ENCODE data around the gene KLHL26.

Gene KLHL26

GRCh38 chr19:18633321-18633720, 3.5 kb upstream of the KLHL26 start:
- no peak for TF ChIP-seq CTCF (IDR thresholded peaks at IDR 0.05)

DNA sequence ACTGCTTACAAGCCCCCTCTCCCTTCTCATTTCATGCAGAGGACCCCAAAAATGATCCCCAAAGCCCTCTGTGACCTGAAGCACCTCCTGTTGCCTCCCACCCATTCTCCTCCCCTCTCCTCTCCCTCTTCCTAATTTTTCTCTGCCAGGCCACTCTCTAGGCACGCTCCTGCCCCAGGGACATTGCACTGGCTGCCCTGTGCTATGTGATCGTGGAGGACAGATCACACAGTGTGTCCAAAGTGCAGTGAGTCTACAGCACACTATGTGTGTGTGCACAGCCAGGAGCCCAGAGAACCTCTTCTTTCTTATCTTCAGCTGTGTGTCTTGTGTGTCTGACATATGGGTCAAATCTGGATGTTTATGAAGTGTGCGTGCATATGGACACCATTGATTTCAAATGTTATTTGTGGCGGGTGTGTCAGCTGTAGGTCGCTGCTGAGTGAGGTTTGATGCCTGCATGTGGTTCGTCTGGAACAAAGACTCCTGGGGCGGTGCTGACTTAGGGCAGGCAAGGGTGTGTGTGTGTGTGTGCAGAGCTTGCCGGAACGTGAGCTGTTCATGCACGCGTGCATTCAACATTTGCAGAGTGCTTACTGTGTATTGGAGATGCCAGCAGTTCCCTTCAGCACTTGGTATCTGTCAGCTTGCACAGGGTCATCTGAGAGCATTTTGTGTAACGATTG, 2.1 kb upstream of the KLHL26 start:
- H3K36me3 ChIP-seq: no peaks in the 10 kb centered on the region
- peaks cover 28% of the 10 kb centered on the region for H3K27me3 ChIP-seq
- no peaks in the 10 kb centered on the region for H3K9me3 ChIP-seq
- no peak overlapping the region for H3K27ac ChIP-seq
- TF ChIP-seq CTCF (IDR thresholded peaks at IDR 0.05): no peak
- H3K4me1 ChIP-seq (ENCODE audit: control insufficient read depth in 1 of 2, insufficient read depth in 1 of 2, low read depth in 1 of 2, low read length in 1 of 2): peaks cover 6 to 19% of the 10 kb centered on the region in 2 experiments
- no peak overlapping the region for H3K4me3 ChIP-seq (ENCODE audit: low read depth in 1 of 2, low read length in 1 of 2)

More at GRCh38 chr19:18633321-18633720, 3.5 kb upstream of the KLHL26 start:
- H3K27ac ChIP-seq: no peak overlapping the region
- no peak overlapping the region for H3K4me3 ChIP-seq (ENCODE audit: low read depth in 1 of 2, low read length in 1 of 2)
- peaks cover 43% of the 10 kb centered on the region for H3K27me3 ChIP-seq
- peaks cover 6 to 19% of the 10 kb centered on the region in 2 experiments for H3K4me1 ChIP-seq (ENCODE audit: control insufficient read depth in 1 of 2, insufficient read depth in 1 of 2, low read depth in 1 of 2, low read length in 1 of 2)
- no peaks in the 10 kb centered on the region for H3K36me3 ChIP-seq
- no peaks in the 10 kb centered on the region for H3K9me3 ChIP-seq

- Histone ChIP-seq H3K27me3 (peaks cover 23% of the 10 kb centered on the region), H3K36me3 (no peaks in the 10 kb centered on the region), H3K4me3 (ENCODE audit: low read depth in 1 of 2, low read length in 1 of 2) (peak overlapping the region; percentile 72 to 77), H3K27ac (peak overlapping the region; percentile 80), H3K9me3 (no peaks in the 10 kb centered on the region), H3K4me1 (ENCODE audit: control insufficient read depth in 1 of 2, insufficient read depth in 1 of 2, low read depth in 1 of 2, low read length in 1 of 2) (peaks cover 6 to 19% of the 10 kb centered on the region in 2 experiments)
- TF ChIP-seq CTCF (IDR thresholded peaks at IDR 0.05): no peak
Measured at GRCh38 chr19:18635831-18636182, 1.0 kb upstream of the KLHL26 start.

DNA sequence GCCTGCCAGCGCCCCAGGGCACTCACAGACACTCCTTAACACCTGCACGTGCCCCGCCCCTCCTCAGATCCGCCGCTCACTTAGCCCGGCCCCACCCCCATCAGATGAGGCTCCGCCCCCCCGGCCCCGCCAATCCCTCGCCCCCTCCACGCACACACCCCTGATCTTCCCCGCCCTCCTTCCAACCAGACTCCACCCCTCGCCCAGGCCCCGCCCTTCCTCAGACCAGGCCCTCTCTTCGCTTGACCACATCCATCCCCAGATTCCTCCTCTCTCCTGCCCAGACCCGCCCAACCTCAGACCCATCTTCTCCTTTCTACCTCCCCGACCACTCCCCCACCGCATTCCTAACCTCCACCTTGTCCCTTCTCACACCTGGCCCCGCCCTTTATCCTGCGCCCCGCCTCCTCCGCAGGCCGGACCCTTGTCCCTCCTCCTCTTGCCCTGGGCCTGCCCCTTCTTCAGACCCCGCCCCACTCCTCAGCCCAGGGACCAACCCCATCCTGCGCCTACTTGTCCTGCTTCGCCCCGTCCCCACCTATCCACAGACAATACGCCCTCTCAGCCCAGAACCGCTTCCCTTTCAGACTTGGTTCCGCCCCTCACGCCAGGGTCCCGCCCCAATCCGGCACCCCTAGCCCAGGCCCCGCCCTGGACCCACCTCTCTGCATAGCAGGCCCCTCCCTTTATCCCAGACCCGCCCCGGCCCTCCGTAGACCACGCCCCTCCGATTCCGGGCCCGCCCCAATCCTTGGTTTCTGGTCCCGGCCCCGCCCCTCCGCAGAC, 452 bp upstream of the KLHL26 start:
- peak overlapping the region; percentile 72 to 77 for H3K4me3 ChIP-seq (ENCODE audit: low read depth in 1 of 2, low read length in 1 of 2)
- peaks cover 23% of the 10 kb centered on the region for H3K27me3 ChIP-seq
- TF ChIP-seq CTCF (IDR thresholded peaks at IDR 0.05): no peak
- no peaks in the 10 kb centered on the region for H3K36me3 ChIP-seq
- H3K4me1 ChIP-seq (ENCODE audit: control insufficient read depth in 1 of 2, insufficient read depth in 1 of 2, low read depth in 1 of 2, low read length in 1 of 2): peaks cover 6 to 19% of the 10 kb centered on the region in 2 experiments
- no peaks in the 10 kb centered on the region for H3K9me3 ChIP-seq
- H3K27ac ChIP-seq: peak overlapping the region; percentile 80

GRCh38 chr19:18637673-18638630, 1.1 kb downstream of the KLHL26 start:
- TF ChIP-seq CTCF (IDR thresholded peaks at IDR 0.05): no peak
- H3K36me3 ChIP-seq: no peaks in the 10 kb centered on the region
- H3K27me3 ChIP-seq: peaks cover 23% of the 10 kb centered on the region
- H3K4me1 ChIP-seq (ENCODE audit: control insufficient read depth in 1 of 2, insufficient read depth in 1 of 2, low read depth in 1 of 2, low read length in 1 of 2): peaks cover 6 to 19% of the 10 kb centered on the region in 2 experiments
- H3K4me3 ChIP-seq (ENCODE audit: low read depth in 1 of 2, low read length in 1 of 2): peak overlapping the region in 1 of 2 experiments; percentile 72
- peak overlapping the region; percentile 80 for H3K27ac ChIP-seq
- no peaks in the 10 kb centered on the region for H3K9me3 ChIP-seq
